ENCODE results near the gene ZMYND8. TPM values are rescaled to one million over a fixed set of nuclear protein-coding genes. Genes with fewer than 3 reads are reported as not detected.
"Not testable (repeated sequence)": the region's sequence is repeated elsewhere in the genome, so short reads cannot be mapped to it uniquely, and the experiment has no call there.

ZMYND8 gene
- total RNA-seq, 1 donor from 2014 or later, result 37.9 TPM

DNA sequence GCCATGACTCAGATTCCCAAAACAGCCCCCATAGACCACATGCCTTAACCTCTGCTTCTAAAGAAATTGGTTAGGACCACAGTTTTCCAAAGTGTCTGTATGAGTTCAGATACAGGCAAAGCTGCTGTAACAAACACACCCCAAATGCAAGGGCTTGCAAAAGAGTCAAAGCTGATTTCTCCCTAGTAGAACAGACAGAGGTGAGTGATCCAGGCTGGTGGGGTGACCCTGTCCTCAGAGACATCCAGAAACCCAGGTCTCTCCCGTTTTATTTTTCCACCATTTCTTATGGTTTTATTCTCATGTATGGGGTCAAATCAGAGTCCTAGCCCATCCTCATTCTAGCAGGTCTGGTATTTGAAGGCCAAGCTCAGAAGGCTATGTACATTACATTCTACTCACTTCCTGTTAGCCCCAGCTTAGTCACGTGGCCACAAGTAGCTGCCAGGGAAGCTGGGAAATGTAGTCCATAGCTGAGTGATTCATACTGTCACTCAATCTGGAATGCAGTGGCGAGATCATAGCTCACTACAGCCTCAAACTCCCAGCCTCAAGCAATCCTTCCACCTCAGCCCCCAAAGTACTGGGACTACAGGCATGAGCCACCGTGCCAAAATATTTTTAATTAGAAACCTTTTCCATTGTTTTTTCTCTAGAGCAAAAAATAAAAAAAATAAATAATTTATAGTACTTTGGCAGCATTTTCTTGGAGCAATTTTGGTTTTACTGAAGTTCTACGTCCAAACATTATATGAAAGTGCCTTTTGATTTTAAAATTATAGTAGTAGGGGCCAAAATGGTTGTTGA is 175.2 kb downstream of the ZMYND8 start:
- Histone ChIP-seq H3K36me3 (no peaks in the 10 kb centered on the region), H3K4me3 (no peak overlapping the region), H3K4me1 (no peaks in the 10 kb centered on the region), H3K9me3 (replicated peaks) (no peaks in the 10 kb centered on the region), H3K27ac (replicated peaks) (no peak overlapping the region), H3K27me3 (ENCODE audit: low read depth) (peaks cover 13% of the 10 kb centered on the region)
- no peak for TF ChIP-seq CTCF (IDR thresholded peaks at IDR 0.05; ENCODE audit: borderline replicate concordance)
- no peak for DNase-seq
- intact Hi-C loops (cut with micrococcal nuclease), result no loop called here

DNA sequence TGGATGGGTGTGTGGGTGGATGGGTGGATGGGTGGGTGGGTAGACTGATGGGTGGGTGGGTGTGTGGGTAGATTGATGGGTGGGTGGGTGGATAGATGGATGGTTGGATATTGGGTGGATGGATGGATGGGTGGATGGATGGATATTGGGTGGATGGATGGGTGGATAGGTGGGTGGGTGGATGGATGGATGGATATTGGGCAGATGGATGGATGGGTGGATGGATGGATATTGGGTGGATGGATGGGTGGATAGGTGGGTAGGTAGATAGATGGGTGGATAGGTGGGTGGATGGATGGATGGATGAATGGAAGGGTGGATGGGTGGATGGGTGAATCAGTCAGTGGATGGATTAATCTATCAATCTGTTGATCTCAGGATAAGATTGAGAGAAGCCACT is 177.2 kb downstream of the ZMYND8 start:
- TF ChIP-seq CTCF (IDR thresholded peaks at IDR 0.05; ENCODE audit: borderline replicate concordance), result no peak
- Histone ChIP-seq H3K27ac (replicated peaks) (no peak overlapping the region), H3K27me3 (ENCODE audit: low read depth) (peaks cover 17% of the 10 kb centered on the region), H3K36me3 (no peaks in the 10 kb centered on the region), H3K4me1 (no peaks in the 10 kb centered on the region), H3K4me3 (no peak overlapping the region), H3K9me3 (replicated peaks) (no peaks in the 10 kb centered on the region)
- DNase-seq, result no peak
- intact Hi-C loops (cut with micrococcal nuclease), result no loop called here

DNA sequence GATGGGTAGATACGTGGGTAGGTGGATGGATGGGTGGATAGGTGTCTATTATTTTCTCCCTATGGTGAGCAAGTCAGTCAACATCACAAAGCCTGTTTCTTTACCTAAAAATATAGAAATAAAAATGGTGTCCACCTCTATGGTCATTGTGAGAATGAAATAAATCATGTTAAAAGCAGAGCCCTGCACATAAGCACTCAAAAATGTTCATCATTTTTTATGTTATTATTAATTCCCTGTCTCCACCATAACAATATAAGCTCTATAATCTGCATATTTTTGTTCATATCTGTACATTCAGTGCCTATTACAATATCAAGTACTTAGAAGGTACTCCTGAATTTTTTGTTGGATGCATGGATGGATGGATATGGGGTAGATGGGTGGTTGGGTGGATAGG is 177.6 kb downstream of the ZMYND8 start:
- TF ChIP-seq CTCF (IDR thresholded peaks at IDR 0.05; ENCODE audit: borderline replicate concordance), result no peak
- DNase-seq, result no peak
- Histone ChIP-seq H3K4me3 (no peak overlapping the region), H3K27me3 (ENCODE audit: low read depth) (peaks cover 22% of the 10 kb centered on the region), H3K27ac (replicated peaks) (no peak overlapping the region), H3K4me1 (no peaks in the 10 kb centered on the region), H3K9me3 (replicated peaks) (no peaks in the 10 kb centered on the region), H3K36me3 (no peaks in the 10 kb centered on the region)
- intact Hi-C loops (cut with micrococcal nuclease), result no loop called here

- H3K4me3 ChIP-seq, result no peak overlapping the region
- no peak overlapping the region for H3K27ac ChIP-seq (replicated peaks)
- intact Hi-C loops (cut with micrococcal nuclease), result no loop called here
- DNase-seq, result no peak
- H3K36me3 ChIP-seq, result no peaks in the 10 kb centered on the region
- H3K9me3 ChIP-seq (replicated peaks), result no peaks in the 10 kb centered on the region
- H3K4me1 ChIP-seq, result no peaks in the 10 kb centered on the region
- H3K27me3 ChIP-seq (ENCODE audit: low read depth), result peaks cover 27% of the 10 kb centered on the region
- no peak for TF ChIP-seq CTCF (IDR thresholded peaks at IDR 0.05; ENCODE audit: borderline replicate concordance)
Observed at GRCh38 chr20:47178277-47178676, 178.2 kb downstream of the ZMYND8 start.

DNA sequence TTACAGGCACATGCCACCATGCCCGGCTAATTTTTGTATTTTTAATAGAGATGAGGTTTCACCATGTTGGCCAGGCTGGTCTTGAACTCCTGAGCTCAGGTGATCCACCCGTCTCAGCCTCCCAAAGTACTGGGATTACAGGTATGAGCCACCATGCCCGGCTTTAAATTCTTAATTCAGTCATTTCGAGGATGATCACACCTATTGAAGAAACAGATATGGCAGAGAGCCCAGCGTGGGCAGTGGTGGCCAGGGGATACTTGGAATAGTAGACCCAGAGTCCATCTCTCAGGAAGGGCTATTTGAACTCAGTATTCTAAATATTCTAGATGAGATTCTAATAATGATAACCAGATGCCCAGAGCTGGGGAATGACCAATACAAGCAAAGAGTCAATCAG is 180.3 kb downstream of the ZMYND8 start:
- H3K27ac ChIP-seq (replicated peaks); intact Hi-C loops (cut with micrococcal nuclease); H3K9me3 ChIP-seq (replicated peaks); H3K36me3 ChIP-seq; DNase-seq; H3K4me3 ChIP-seq; H3K4me1 ChIP-seq: not testable (repeated sequence)
- peaks cover 48% of the 10 kb centered on the region for H3K27me3 ChIP-seq (ENCODE audit: low read depth)

- intact Hi-C loops (cut with micrococcal nuclease), result no loop called here
Observed at GRCh38 chr20:47175493-47175892, 181.0 kb downstream of the ZMYND8 start.

More at GRCh38 chr20:47175493-47175892, 181.0 kb downstream of the ZMYND8 start:
- DNase-seq, result no peak
- Histone ChIP-seq H3K27me3 (ENCODE audit: low read depth) (peaks cover 55% of the 10 kb centered on the region), H3K4me3 (no peak overlapping the region), H3K4me1 (no peaks in the 10 kb centered on the region), H3K36me3 (no peaks in the 10 kb centered on the region), H3K27ac (replicated peaks) (no peak overlapping the region), H3K9me3 (replicated peaks) (no peaks in the 10 kb centered on the region)
- TF ChIP-seq CTCF (IDR thresholded peaks at IDR 0.05; ENCODE audit: borderline replicate concordance), result no peak

Measured in left ventricle myocardium inferior (tissue), 1 donor.